Glutamatergic neuron (in vitro differentiated cells): Measurements from ENCODE around the gene DCHS1. TPM values are rescaled to one million over a fixed set of nuclear protein-coding genes. Genes with fewer than 3 reads are reported as not detected.

Experiments
- DNase-seq: peaks from one replicate; pipeline ENCODE4 v3.0.0; 2022
- H3K27ac Mint-ChIP-seq: one replicate; pipeline ENCODE4 v1.8.0; 2020; ENCODE audit warnings: mild to moderate bottlenecking, mixed read lengths, inconsistent platforms; ENCODE audit not compliant: unreplicated experiment
- H3K27me3 Mint-ChIP-seq: one replicate; pipeline ENCODE4 v1.8.0; 2020; ENCODE audit warnings: mild to moderate bottlenecking, moderate library complexity, mixed read lengths, inconsistent platforms; ENCODE audit not compliant: unreplicated experiment
- H3K36me3 Mint-ChIP-seq: one replicate; pipeline ENCODE4 v1.8.0; 2020; ENCODE audit warnings: mild to moderate bottlenecking, mixed read lengths, inconsistent platforms; ENCODE audit not compliant: unreplicated experiment
- H3K4me1 Mint-ChIP-seq: one replicate; pipeline ENCODE4 v1.8.0; 2020; ENCODE audit warnings: mild to moderate bottlenecking, low read depth, mixed read lengths, inconsistent platforms; ENCODE audit not compliant: unreplicated experiment
- H3K4me3 Mint-ChIP-seq: one replicate; pipeline ENCODE4 v1.8.0; 2020; ENCODE audit warnings: mild to moderate bottlenecking, mixed read lengths, inconsistent platforms; ENCODE audit not compliant: unreplicated experiment
- H3K9me3 Mint-ChIP-seq: one replicate; pipeline ENCODE4 v1.8.0; 2020; ENCODE audit warnings: mild to moderate bottlenecking, moderate library complexity, mixed read lengths, inconsistent platforms; ENCODE audit not compliant: unreplicated experiment
- CTCF ChIP-seq: fragments of 200-600 bp; sonication (generic); IDR thresholded peaks from one replicate; pipeline ENCODE4 v1.5.0; 2021; ENCODE audit not compliant: partially characterized antibody, unreplicated experiment
- total RNA-seq: library from RNA; stranded (reverse); fragmentation: NEBNext Ultra II Directional; extraction: Animal tissue kit (Norgen Biotek cat#: 25700); gene quantifications from one replicate; pipeline ENCODE4 v1.2.1, GENCODE V29; 2021; ENCODE audit not compliant: unreplicated experiment

Gene DCHS1
- total RNA-seq, 1 donor from 2014 or later, result 91.5 TPM

GRCh38 chr11:6660712-6661111 is 5.1 kb upstream of the DCHS1 start:
- Mint-ChIP-seq H3K9me3 (peaks cover 3% of the 10 kb centered on the region), H3K27ac (no peak overlapping the region), H3K36me3 (no peaks in the 10 kb centered on the region), H3K4me1 (peaks cover 4% of the 10 kb centered on the region), H3K4me3 (no peak overlapping the region), H3K27me3 (peaks cover 6% of the 10 kb centered on the region)
- no peak for DNase-seq
- no peak for TF ChIP-seq CTCF

GRCh38 chr11:6658647-6659046 is 3.0 kb upstream of the DCHS1 start:
- Mint-ChIP-seq H3K27me3 (peaks cover 6% of the 10 kb centered on the region), H3K4me1 (peaks cover 4% of the 10 kb centered on the region), H3K36me3 (no peaks in the 10 kb centered on the region), H3K4me3 (no peak overlapping the region), H3K27ac (no peak overlapping the region), H3K9me3 (peaks cover 3% of the 10 kb centered on the region)
- no peak for DNase-seq
- no peak for TF ChIP-seq CTCF

- no peak for DNase-seq
- Mint-ChIP-seq H3K9me3 (peaks cover 3% of the 10 kb centered on the region), H3K36me3 (no peaks in the 10 kb centered on the region), H3K27me3 (peaks cover 6% of the 10 kb centered on the region), H3K4me3 (peak overlapping the region; percentile 61), H3K4me1 (peaks cover 4% of the 10 kb centered on the region), H3K27ac (no peak overlapping the region)
- no peak for TF ChIP-seq CTCF
Measured at GRCh38 chr11:6657346-6657745, 1.7 kb upstream of the DCHS1 start.

GRCh38 chr11:6656936-6657335 is 1.3 kb upstream of the DCHS1 start:
- peak overlapping the region; percentile 61 for H3K4me3 Mint-ChIP-seq
- H3K27ac Mint-ChIP-seq, result peak overlapping the region; percentile 18
- peaks cover 4% of the 10 kb centered on the region for H3K4me1 Mint-ChIP-seq
- TF ChIP-seq CTCF, result no peak
- no peaks in the 10 kb centered on the region for H3K36me3 Mint-ChIP-seq
- H3K9me3 Mint-ChIP-seq, result peaks cover 3% of the 10 kb centered on the region
- no peak for DNase-seq
- peaks cover 6% of the 10 kb centered on the region for H3K27me3 Mint-ChIP-seq

- Mint-ChIP-seq H3K36me3 (no peaks in the 10 kb centered on the region), H3K27me3 (peaks cover 6% of the 10 kb centered on the region), H3K4me1 (peaks cover 4% of the 10 kb centered on the region), H3K9me3 (peaks cover 3% of the 10 kb centered on the region), H3K27ac (peak overlapping the region; percentile 85), H3K4me3 (peak overlapping the region; percentile 61)
- DNase-seq, result no peak
- TF ChIP-seq CTCF, result no peak
Measured at GRCh38 chr11:6656584-6656915, 941 bp upstream of the DCHS1 start.
